CD4-positive, alpha-beta T cell treated with Interleukin-10 for 1 hour (primary cell): ENCODE measurements around the gene COPB1.

ENCODE experiments used
- DNase-seq: peaks from one replicate; pipeline ENCODE4 v3.0.0-alpha.2; 2020

Gene COPB1

GRCh38 chr11:14513800-14514199, 14.2 kb upstream of the COPB1 start:
- DNase-seq, result no peak

DNA sequence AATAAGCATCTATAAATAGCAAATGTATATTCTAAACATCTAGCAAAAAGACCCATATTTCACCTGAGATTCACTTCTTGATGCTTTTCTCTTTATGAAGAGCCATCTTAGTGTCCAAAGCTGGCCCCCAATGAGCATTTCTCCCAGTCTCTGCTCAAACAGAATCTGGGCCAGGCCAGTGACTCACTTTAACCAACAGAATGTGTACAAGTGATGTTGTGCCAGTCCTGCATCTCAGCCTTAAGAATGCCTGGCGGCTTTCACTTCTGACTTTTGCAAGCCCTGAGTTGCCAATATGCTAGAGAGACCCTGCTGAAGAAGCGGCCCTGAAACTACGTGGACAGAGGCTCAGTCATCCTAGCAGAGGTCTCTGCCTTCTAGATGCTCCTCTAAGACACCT, 6.9 kb upstream of the COPB1 start:
- DNase-seq, result no peak

DNA sequence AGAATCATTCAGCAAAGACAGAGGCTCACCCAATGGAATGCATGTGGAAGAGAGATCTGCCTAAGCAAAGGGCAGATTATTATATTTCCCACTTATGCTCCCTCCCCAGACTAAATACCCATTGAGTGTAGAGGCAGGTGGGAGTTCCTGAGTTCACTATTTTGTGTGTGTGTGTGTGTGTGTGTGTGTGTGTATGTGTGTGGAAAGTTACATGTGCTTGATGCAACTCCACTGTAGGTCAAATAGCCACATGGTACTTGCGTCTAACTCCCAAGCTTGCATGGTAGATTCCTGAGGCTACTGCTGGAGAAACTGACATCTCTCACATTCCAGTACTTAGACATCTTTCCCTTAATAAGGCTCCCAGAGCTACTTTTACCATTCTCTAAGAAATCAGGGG, 3.4 kb upstream of the COPB1 start:
- DNase-seq, result no peak

GRCh38 chr11:14502039-14502438, 2.4 kb upstream of the COPB1 start:
- no peak for DNase-seq

DNA sequence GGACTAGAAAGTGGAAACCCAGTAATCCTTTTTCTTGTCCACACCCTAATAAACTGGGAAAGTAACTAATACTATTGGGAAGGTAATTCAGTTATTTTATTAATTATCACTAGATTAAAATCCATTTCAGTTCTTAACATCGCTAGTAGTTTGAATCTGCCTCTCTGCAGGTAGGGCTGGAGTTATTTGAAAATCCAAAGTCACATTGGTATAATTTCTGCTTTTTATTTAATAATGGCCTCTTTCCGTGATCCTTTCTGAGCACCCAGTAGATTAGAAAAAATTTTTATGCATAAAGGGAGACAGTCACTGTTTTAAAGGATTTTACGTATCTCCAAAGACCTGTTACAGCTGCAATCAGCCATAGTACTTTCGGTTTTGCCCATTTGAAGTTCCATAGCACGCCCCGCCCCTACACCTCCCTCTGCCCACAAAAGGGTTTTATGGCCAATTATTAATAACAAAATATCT, 605 bp upstream of the COPB1 start:
- peak; percentile 75 for DNase-seq

GRCh38 chr11:14499178-14499559, 442 bp downstream of the COPB1 start:
- DNase-seq, result peak; percentile 39

GRCh38 chr11:14480716-14481115, 18.9 kb downstream of the COPB1 start:
- DNase-seq, result no peak

- DNase-seq, result no peak
These were observed 28.5 kb downstream of the COPB1 start for GRCh38 chr11:14471127-14471526.

DNA sequence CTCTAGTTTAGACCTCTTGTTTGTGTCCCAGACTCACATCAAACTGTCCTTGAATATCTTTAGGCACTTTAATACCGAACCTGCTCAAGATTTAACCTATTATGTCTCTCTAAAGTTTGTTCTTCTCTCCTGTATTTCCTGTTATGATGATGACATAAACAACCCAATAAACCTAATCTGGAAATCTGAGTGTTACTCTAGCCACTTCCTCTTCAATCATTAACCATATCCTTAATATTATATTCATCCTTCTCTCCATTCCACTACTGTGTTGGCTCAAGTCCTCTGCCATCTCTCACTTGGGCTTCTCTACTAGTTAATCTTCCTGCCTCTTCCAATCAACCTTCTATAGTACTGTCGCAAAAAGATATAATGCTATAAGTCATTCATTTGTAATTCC, 36.0 kb downstream of the COPB1 start:
- no peak for DNase-seq

GRCh38 chr11:14460147-14460546, 39.5 kb downstream of the COPB1 start:
- no peak for DNase-seq

DNA sequence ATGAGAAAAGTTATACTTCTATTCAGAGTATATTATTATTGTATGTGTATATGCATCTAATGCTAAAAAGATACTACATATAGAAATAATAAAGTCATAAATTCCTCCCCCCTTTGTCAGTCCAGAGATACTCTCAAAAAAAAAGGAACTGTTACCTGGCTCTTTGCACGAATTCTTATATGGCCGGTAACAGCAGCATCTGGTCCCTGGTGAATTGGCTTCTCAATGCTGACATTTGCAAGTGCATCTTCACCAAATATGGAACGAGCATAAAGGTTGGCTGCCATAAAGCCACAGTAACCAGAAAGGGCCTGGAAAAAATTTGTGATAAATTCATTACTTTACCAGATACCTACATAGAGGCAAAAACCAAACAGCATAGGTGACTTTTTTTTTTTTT, 41.2 kb downstream of the COPB1 start:
- DNase-seq, result no peak

- no peak for DNase-seq
These were observed 43.8 kb downstream of the COPB1 start for GRCh38 chr11:14455648-14456430.

GRCh38 chr11:14454861-14455632, 44.6 kb downstream of the COPB1 start:
- peak; percentile 25 for DNase-seq

- DNase-seq, result no peak
These were observed 47.8 kb downstream of the COPB1 start for GRCh38 chr11:14451825-14452224.

- DNase-seq, result no peak
These were observed 50.3 kb downstream of the COPB1 start for GRCh38 chr11:14449302-14449714.

DNA sequence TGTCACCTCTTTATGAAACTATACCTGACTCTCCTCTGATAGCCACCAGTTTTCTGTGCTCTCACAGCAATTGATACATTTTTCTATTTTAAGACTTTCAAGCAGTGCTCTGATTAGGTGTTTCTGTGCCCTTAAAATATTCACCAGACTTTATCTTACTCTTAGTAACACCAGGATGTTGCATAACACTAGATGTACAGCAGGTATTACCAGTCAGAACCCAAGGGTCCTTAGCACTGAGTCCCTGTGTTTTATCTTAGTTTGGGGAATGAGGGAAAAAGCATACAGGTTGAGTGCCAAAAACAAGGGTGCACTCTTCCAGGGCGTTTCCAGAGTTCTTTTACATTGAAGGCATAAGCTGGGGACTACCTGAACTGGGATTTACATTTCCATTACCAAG, 51.4 kb downstream of the COPB1 start:
- DNase-seq, result no peak

GRCh38 chr11:14446701-14447169, 52.9 kb downstream of the COPB1 start:
- no peak for DNase-seq

DNA sequence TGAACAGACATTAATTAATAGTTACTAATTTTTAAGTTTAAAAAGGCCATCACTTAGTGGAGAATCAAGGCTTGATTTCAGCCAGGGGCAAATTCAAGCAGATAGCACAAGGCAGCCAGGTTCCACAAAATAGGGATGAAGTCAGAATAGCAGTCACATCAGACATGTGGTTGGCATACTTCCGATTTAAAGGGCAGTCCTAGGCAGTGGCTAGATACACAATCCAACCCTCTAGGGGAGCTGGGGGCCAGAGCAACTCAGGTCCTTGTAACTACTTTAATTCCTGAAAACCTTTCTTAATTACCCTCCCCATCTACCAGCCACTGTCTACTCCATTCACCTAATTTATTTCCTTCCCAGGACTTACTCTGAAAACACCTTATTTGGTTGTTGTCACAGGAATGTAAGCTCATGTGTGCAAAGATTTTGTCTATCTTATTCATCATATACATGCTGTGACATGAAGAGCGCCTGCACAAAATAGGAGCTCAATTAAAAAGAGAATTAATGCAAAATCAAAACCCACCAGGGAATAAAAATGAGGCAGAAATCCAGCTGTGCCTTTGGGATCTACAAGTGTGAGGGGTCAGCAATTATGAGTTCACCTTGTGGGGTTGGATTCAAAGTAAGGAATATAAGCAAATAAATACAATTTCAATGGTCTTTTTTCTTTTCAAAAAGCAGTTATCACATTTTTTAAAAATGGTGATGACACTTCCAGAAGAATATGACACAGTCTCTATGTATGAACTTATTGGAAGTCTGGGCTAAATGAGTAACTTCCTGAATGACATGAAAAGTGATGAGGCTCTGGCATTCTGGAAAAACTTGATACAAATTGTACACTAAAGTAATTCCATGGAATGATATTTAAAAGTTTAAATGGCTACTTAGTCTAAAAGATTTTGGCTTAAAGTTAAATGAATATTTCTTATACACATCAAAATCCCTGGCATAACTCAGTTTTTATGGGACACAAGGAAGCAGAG, 53.8 kb downstream of the COPB1 start:
- no peak for DNase-seq

DNA sequence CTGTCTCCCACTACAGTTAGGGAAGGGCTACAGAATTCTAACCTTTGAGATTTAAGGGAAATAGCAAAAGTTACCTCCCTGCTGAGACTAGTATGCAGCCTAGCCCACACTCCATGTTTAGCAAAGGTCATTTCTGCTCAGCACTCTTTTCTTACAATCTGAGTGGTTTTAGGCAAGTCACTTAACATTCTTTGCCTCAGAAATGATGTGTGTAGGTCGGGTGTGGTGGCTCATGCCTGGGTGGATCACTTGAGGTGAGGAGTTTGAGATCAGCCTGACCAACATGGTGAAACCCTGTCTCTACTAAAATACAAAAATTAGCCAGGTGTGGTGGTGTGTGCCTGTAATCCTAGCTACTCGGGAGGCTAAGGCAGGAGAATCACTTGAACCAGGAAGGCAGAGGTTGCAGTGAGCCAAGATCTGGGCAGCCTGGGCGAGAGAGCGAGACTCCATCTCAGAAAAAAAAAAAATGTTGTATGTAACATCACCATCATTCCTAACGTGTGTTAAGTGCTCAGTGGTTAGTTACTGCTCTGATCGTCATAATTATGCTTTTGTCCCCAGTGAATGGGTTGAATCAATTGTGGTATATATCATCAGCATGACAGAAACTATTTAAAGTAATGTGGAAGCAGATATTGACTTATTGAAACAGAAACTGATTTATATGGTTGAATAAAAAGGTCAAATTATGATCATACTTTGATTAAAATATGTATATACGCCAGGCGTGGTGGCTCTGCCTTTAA, 55.0 kb downstream of the COPB1 start:
- no peak for DNase-seq

- no peak for DNase-seq
These were observed 56.0 kb downstream of the COPB1 start for GRCh38 chr11:14443638-14444037.

DNA sequence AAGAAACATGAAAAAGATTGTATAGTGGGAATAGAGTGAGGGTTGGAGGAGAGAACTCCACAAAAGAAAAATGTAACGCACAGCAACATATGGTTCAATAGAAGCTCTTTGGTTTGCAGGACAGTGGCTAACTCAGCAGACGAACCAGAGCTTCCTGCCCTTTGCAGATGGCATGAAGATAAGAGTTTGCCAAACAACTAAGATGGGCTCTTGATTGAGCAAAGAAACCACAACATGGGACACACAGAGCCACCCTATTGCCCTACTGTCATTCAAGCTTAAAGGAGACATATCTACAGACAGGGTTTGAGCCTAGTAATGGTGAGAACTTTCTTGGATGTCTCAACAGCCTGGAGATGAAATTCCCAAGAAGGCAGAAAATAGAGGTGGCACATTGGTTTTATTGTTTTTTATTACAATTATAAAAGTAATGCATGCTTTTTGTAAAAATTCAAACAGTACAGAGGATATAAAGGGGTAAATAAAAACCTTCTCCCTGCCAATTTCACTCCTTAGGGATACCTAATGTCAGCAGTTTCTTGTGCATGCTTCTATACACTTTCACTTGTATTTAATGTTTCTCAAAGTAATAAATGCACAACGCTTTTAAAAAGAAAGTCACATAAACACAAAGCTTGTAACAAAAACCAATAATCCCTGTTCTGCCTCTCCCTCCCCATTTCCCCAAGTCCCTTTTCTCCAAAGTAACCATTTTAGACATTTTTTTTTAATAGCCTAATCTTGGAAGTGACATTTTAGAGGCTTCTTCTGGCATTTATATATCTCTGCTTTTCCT, 63.7 kb downstream of the COPB1 start:
- DNase-seq, result peak; percentile 26
